NCI-H1092 (cell line): ENCODE data around the gene FAHD2A.
"Not testable (repeated sequence)": the region's sequence is repeated elsewhere in the genome, so short reads cannot be mapped to it uniquely, and the experiment has no call there.

Experiments used
- DNase-seq: peaks from one replicate; lab custom pipeline; 2025; lab: John Stamatoyannopoulos, UW

Gene FAHD2A, protein sequence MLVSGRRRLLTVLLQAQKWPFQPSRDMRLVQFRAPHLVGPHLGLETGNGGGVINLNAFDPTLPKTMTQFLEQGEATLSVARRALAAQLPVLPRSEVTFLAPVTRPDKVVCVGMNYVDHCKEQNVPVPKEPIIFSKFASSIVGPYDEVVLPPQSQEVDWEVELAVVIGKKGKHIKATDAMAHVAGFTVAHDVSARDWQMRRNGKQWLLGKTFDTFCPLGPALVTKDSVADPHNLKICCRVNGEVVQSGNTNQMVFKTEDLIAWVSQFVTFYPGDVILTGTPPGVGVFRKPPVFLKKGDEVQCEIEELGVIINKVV

DNA sequence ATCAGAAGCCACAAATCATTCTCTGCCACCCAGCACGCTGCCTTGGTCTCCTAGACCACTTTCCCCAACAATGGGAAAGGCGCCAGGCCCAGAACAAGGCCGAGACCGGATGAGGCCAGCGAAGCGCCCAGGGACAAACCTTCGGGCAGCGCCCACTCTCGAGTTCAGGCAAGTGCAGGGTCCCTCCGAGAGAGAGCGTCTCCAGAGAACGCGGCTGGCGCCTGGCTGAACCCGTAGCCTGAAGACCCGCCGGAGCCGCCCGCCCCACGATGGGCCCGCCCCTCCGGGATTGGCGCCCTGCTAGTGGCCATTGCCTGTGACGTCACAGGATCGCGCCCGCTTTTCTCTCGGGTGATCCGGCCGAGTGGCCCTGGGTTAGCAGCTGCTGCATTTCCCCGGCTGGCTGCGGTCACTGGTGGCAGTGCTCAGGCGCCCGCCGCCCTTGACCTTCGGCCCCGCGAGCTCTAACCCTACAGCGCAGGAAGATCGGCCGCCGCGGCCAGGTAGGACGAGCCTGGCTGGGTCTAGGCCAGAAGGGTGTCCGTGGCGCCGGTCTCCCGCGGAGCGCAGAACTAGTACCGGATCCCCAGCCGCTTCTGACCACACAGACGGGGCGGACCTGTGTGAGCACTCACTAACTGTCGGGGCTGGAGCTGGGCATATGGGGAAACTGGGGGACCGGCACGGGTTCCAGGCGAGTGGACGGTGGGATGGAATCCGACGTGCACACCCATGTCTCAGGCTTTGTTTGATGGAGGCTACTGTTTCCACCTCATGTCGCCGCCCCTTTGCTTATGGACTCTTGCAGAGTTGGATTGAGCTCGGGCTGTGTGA is at the start of gene FAHD2A:
FAHD2A (plus strand) TSS at position 339 of the 834 bp plus-strand sequence. CDS start 2,851 bp downstream, outside the sequence.
- DNase-seq, result peak; percentile 86

DNA sequence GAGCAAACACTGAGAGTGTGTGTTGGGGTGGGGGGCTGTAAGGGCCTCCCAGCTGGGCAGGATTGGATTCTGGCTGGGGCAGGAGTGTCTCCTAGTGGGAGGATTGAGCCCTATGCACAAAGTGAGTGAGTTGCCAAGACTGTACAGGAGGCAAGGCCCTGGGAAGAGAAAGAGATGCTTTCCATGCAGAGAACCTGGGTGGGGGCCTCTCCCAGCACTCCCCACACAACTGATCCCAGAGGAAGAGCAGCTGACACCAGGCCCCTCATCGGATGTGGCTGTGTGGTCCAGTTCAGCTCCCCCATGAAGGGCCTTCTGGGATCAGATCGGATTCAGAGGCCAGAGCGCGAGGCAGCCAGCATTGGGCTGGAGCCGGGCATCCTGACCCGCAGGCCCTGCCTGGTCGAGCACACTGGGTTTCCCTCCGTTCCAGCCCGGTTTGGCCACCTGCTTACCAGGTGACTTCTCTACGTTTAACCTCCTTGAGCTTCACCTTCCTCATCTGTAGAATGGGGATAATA is 49.4 kb upstream of the FAHD2A start:
- DNase-seq, result no peak

DNA sequence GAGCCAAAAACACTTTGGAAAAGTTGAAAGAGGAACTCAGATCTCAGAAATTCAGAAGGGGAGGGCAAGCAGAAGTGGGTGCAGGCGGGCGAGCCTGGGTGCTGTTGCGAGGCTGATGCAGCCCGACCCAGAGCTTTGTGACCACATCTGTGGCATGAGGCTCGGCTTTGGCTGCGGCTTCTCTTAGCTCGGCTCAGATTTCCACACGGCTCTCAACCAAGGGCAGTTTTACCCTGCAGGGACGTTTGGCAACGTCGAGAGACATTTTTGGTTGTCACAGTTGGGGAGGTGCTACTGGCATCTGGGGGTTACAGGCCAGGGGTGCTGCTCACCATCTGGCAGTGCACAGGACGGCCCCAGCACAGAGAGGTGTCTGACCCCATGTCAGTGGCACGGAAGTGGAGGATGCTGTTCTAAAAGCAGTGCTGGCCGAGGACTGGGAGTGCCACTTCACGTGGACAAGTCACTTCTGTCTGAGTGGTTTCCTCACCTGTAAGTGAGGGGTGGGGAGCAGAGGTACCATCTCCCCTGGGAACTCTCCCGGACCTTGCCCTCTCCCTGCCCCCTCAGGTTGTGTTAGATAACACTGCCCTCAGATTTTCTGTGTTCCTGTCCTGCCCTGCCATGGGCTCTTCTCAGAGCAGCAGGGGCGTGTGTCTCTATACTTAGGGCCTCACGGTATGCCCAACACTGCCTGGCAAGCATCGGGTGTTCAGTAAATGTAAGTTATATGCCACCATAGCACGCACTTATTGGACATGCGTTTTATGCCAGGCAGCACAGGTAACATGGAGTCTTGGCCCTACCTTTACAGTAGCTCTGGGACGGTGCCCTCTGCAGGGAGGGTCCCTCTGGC is 48.7 kb upstream of the FAHD2A start:
- DNase-seq, result no peak

DNA sequence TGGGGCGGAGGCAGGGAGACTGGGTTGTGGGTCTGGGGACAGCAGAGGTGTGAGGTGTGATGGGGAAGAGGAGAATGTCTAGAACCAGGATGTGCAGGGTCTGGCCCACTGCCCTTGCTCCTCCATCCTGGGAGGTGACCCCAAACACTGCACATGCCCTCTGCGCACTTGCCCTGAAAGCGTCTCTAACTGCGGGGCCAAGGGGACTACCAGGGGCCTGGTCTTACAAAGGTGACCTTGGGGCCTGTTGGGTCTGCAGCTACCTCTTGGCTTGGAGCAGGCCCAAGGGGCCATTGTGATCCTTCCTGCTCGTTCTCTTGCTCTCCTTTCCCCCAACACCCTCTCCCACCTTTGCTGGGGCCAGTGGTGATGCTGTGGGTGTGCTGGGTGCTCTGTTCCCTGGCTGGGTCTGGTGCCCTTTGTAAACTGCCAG is 48.0 kb upstream of the FAHD2A start:
- DNase-seq, result no peak

DNA sequence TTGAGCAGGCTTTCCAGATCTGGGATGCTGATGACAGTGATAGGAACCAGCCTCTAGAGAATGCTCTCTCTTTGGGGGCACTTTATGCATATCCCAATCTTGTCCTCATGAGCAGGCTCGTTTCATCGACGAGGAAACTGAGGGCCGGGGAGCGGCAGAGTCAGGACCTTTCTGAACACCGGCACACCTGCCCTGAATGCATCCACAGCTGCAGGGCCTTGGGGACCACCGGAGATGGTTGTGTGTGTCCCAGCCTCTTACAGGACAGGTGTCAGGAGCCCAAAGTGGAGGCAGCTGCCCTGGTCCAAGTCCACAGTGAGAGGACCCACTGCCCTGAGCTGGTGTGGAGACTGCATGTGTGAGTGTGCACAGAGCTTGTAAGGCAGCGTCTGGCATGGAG is 47.6 kb upstream of the FAHD2A start:
- DNase-seq, result no peak

DNA sequence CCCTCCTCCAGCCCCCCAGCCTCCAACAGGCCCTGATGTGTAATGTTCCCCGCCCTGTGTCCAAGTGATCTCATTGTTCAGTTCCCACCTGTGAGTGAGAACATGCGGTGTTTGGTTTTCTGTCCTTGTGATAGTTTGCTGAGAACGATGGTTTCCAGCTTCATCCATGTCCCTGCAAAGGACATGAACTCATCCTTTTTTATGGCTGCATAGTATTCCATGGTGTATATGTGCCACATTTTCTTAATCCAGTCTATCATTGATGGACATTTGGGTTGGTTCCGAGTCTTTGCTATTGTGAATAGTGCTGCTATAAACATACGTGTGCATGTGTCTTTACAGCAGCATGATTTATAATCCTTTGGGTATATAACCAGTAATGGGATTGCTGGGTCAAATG is 47.0 kb upstream of the FAHD2A start:
- not testable (repeated sequence) for DNase-seq

DNA sequence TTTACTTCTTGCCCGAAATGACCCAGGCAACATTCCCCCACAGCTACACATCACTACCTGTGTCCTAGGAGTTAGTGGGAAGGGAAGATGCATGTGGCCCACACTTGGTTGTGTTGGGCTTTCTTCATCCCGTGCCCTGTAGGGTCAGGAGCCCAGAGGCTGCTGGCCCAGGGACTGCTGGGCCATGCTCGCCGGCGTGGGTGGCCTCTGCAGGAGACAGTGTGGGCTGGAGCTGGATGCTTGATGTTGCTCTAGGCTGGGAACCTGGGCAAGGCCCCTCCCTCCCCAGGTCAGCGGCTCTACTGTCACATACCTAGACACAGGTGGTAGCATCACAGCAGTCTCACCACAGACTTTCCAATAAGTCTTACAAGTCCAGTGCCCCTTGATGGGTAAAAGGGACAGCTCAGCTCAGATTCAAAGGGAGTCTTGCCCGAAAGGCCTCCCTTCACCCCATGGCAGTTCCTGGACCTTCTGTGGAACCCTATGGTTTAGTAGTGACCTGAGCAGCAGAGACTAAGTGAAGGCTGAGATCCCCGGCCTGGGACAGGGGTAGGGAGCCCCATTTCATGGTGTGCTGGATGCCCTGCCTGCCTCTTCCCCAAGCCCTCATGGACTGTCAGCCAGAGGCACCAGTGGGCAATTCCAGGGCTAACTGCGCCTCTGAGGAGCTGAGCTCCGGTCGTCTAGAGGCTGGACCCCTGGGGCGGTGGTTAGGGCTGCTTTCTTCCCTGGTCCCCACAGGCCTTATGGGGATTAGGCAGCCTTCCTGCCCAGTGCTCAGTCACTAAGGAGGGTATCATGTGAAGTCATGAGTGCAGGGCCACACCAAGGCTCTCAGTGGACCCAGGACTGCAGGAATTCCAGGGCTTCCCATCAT is 45.4 kb upstream of the FAHD2A start:
- no peak for DNase-seq

DNA sequence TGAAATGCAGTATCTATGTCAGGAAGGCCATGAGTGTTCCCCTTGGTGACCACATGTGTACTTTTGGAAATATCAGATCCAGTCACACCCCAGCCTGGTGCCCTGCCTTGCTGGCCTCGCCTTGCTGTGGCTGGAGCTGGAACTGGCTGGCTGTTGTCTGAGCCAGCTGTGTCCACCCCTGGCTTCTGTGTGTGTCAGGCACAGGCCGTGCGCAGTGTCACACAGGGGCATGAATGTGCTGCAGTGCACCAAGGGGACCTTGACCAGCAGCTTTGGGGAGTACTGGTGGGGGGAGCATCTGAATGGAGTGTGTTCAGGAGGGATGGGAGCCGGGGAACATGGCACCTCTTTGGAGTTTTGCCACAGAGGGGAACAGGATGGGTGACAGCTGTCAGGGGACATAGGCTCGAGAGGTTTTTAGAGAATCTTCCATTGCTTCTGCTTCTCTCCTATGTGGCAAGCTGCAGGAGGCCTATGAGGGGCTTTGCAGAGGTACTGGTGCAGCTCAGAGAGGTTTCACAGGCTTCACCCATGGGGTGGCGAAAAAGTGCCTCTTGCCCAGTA is 44.7 kb upstream of the FAHD2A start:
- DNase-seq, result no peak

DNA sequence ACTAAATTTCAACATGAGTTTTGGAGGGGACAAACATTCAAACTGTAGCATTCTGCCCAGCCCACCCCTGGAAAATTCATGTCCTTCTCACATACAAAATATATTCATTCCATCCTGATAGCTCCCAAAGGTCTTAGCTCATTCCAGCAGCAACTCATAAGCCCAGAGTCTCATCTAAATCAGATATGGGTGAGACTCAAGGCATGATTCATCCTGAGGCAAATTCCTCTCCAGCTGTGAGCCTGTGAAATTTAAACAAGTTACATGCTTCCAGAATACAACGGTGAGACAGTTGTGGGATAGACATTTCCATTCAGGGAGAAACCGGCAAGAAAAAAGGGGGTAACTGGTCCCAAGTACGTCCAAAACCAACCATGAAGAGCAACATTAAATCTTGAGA is 43.5 kb upstream of the FAHD2A start:
- no peak for DNase-seq

DNA sequence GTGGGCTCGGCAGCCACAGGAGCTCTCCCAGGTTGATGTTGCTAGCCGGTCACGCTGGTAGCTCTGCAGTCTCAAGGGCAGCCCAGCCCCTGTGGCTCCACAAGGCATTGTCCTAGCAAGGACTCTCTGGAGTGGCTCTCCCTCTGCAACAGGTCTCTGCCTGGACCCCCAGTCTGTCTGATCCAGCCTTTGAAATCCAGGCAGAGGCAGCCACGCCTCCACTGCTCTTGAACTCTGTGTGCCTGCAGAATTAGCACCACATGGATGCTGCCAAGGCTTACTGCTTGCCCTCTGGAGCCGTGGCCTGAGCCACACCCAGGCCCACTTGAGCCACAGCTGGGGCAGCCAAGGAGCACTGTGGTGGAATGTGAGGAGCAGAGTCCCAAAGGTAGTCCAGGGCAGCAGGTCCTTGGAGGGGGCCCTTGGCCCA is 43.0 kb upstream of the FAHD2A start:
- DNase-seq, result no peak

DNA sequence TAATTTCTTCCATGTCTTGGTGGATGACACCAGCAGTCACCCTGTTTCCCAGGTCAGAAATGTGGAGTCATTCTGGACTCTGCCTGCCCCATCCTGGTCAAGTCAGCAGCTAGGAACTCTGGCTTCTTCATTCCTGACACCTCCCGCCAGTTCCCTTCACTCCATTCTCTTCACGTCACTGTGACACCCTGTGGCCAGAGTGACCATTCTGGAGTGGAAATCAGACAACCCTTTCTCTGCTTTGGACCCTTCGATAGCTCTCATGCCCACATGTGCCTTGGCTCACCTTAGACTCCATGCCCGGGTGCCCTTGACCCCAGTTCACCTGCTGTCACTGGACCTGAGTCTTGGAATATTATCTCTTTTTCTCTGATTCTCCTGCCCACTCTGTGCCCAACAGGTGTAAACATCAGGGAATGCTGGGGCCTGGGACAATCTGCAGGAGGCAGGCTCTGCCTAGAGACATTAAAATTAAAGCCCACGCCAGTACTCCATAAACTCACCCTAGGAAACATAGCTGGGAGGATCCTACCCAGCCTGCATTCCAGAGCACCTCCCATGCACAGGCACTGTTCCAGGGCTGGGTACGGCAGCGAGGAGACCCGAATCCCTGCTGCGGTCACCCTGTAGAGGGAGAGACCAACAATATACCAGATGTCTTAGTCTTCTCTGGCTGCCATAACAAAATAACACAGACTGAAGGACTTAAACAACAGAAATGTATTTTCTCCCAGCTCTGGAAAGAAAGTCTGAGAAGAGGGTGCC is 41.1 kb upstream of the FAHD2A start:
- no peak for DNase-seq

DNA sequence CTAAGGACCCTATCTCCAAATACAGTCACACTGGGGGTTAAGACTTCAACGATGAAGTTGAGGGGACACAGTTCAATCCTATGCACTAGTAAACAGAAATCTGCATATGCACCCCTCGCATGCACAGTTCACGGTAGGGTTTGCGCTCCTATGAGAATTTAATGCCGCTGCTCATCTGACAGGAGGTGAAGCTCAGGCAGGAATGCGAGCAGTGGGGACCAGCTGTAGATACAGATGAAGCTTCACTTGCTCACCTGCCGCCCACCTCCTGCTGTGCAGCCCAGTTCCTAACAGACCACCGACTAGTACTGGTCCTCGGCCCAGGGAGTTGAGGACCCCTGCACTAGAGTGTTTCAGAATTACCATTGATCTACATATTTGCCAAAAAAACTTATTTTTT is 40.0 kb upstream of the FAHD2A start:
- DNase-seq, result no peak

DNA sequence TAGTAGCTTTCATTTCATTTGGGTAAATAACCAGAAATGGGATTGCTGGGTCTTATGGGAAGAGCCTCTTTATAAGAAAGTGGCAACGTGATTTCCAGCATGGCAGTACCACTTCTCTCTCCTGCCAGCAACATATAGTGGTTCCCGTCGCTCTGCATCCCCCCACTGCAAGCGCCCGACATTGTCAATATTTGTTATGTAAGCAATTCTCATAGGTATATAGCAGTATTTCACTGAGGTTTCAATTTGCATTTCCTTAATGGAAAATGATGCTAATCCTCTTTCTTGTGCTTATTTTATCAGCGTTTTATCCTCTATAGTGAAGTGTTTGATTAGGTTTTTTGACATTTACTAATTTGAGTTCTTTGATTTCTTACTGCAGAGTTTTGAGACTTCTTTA is 36.0 kb upstream of the FAHD2A start:
- DNase-seq, result no peak

DNA sequence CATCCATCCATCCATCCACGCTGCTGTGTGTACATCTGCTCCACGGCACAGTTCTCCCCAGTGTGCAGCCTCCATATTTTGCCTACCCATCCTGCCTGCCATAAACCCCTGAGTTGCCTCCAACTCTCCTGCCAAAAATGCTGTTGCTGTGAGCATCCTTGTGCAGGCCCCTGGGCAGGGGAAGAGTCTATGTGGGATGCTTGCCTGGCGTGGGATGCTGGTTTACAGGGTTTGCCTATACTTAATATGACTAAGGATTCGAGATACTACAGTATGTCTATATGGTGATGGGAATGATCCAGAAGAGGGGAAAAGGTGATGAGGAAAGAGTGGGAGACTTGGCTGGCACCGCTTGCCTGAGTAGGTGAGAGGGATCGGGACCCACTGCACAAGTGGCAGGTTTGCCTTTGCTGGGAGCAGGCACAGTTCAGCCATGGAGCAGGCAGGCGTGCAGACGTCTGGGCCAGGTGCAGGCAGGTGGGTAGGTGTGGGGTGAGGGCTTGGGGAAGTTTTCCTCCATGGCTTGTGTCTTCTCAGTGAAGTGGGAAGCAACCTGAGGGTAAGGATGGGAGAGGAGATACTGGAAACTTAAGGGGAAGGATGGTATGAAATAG is 30.2 kb upstream of the FAHD2A start:
- DNase-seq, result no peak

DNA sequence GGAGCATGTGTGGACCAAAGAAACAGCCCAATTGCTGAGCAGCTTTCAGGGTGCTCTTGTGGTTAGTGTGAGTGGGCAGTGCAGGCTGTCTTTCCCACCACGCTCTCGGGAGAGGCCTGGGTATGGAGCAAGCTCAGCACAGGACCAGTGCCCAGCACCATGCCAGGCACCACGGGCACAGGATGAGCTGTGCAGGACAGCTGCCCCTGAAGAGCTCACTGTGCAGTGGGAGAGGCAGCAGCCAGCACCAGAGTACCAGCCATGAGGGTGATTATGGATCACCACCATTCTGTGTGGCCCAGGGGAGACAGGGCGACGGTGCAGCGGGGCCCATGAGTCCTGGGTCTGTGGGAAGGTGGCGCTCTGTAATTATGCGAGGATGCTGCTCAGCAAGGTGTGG is 29.7 kb upstream of the FAHD2A start:
- DNase-seq, result no peak

DNA sequence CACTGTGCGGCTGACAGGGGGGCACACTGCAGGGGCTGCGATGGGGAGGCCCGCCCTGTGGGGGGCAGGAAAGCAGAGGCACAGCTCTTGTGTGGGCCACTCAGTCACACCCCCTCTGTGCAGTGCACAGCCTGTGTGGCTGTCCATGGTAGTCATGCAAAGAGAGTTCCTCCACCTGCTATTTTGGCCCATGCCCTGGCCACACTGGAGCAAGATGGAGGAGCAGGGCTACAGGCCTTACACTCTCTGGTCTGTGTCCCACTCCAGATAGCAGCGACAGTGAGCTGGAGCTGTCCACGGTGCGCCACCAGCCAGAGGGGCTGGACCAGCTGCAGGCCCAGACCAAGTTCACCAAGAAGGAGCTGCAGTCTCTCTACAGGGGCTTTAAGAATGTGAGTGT is 28.5 kb upstream of the FAHD2A start:
- no peak for DNase-seq

DNA sequence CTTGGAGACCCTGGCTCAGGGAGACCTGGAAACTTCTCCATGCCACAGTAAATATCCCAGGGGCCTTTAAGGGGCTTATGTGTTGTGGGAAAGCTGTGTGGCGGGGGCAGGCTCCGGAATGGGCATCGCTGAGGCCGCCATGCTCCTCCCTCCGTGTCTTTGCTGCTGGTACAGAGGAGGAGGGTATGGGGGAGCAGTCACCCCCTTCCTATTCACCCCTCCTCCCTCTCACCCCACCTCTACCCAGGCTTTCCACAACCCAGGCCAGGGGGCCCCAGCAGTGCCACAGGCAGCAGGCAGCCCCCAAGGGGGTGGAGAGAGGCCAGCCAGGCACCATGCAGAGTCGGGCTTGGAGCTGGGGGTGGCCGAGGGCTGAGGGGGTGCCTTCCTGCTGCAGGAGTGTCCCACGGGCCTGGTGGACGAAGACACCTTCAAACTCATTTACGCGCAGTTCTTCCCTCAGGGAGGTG is 28.0 kb upstream of the FAHD2A start:
- DNase-seq, result no peak

DNA sequence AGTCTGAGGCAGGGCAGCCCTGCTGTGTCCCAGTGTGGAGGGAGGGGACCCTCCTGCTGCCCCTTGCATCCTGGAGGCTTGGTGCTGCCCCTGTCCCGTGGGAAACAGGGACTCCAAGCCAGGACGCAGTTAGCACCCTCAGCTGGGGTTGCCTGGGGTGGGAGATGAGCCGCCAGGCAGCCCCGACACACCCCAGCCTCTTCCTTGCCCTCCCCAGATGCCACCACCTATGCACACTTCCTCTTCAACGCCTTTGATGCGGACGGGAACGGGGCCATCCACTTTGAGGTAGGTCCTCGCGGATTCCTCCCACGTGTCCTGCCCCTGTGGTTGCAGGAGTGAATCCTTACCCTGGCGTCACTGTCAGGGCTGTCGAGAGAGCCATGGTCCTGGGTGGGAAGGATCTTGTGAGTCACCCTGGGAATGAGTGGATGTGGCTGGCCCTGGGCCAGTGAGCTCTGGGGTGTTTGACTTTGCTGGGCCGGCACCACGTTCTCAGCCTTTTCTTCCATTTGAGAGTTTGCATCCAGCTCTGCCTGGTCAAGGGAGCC is 27.5 kb upstream of the FAHD2A start:
- DNase-seq, result no peak

DNA sequence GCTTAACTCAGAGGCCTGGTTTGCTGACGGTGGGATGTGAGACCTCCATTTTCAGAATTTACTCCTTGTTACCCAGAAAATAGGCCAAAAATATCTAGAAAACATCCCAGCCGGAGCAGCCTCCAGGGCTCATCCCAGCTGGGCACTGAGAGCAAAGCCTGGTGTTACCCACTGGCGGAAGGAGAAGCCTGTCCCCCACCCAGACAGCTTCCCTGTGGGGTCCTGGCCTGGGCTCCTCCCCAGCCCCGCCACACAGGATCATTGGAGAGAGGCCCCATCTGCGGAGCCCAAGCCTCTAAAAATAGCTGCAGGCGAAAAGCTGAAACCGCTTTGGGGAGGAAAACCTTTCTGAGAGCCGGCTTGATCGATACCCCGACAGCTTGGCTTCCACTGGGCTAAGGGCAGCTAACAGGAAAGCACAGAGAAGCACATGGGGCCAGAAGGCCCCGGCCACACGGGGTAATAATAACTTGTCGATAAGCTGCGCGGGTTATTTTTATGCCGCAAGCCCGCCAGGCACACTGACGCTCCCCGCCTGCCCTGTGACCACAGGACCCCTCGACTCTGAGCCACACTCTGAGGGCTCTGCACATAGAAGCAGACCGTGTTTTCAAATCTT is 26.9 kb upstream of the FAHD2A start:
- DNase-seq, result no peak
